PC-3 (cell line): ENCODE measurements around the gene FBF1. TPM values are rescaled to one million over a fixed set of nuclear protein-coding genes. Genes with fewer than 3 reads are reported as not detected.

ENCODE experiments used
- ATAC-seq: fragments of 200-7000 bp; cut with Tn5 transposase; 2 replicates; pipeline ENCODE4 v1.9.1; 2020; ENCODE audit warnings: mild to moderate bottlenecking, moderate library complexity
- BruUV-seq: library from RNA; stranded (reverse); fragments of 400-500 nt; replicated peaks from 2 replicates; lab custom pipeline; 2021; lab: Mats Ljungman, UMichigan
- CTCF ChIA-PET: fragments of 300-600 bp; sonication (Branson Sonifier 250); formaldehyde crosslinking; loops from one replicate; lab custom pipeline; 2022; ENCODE audit warnings: antibody characterized with exemption; lab: Charles Lee
- POLR2A ChIA-PET: fragments of 300-600 bp; sonication (Branson Sonifier 250); formaldehyde crosslinking; loops from one replicate; lab custom pipeline; 2022; ENCODE audit warnings: antibody characterized with exemption; ENCODE audit not compliant: unreplicated experiment; lab: Charles Lee
- DNase-seq: peaks from one replicate; pipeline ENCODE4 v3.0.0-alpha.2; 2015
- H2AFZ ChIP-seq: fragments of 300-600 bp; sonication (generic); 2 replicates; pipeline ENCODE4 v1.6.0; 2016; ENCODE audit warnings: antibody characterized with exemption, low read length
- H3F3A ChIP-seq: fragments of 300-600 bp; sonication (generic); one replicate; pipeline ENCODE4 v1.6.0; 2017; ENCODE audit warnings: antibody characterized with exemption, low read length, control low read depth, mild to moderate bottlenecking; ENCODE audit not compliant: unreplicated experiment
- H3K27ac ChIP-seq: fragments of 300-600 bp; sonication (generic); 2 replicates; pipeline ENCODE4 v1.5.1; 2016; ENCODE audit warnings: mild to moderate bottlenecking, low read length
- H3K27me3 ChIP-seq: fragments of 300-600 bp; sonication (generic); 2 replicates; pipeline ENCODE4 v1.6.1; 2016; ENCODE audit warnings: low read length, mixed read lengths
- H3K36me3 ChIP-seq: fragments of 300-600 bp; sonication (generic); 2 replicates; pipeline ENCODE4 v1.6.1; 2016; ENCODE audit warnings: low read depth, mixed run types, low read length, mixed read lengths
- H3K4me1 ChIP-seq: fragments of 300-600 bp; sonication (generic); 2 replicates; pipeline ENCODE4 v1.5.1; 2016; ENCODE audit warnings: low read length; ENCODE audit not compliant: insufficient read depth
- H3K4me2 ChIP-seq: fragments of 300-600 bp; sonication (generic); 2 replicates; pipeline ENCODE4 v1.6.0; 2016; ENCODE audit warnings: low read length
- H3K4me3 ChIP-seq: fragments of 300-600 bp; sonication (generic); 2 replicates; pipeline ENCODE4 v1.5.1; 2016; ENCODE audit warnings: mild to moderate bottlenecking, low read length, mixed read lengths
- H3K79me2 ChIP-seq: fragments of 300-600 bp; sonication (generic); 2 replicates; pipeline ENCODE4 v1.6.1; 2017; ENCODE audit warnings: low read length, mixed read lengths
- H3K9ac ChIP-seq: fragments of 300-600 bp; sonication (generic); 2 replicates; pipeline ENCODE4 v1.6.0; 2016; ENCODE audit warnings: mild to moderate bottlenecking, low read length
- H3K9me2 ChIP-seq: fragments of 300-600 bp; sonication (generic); replicated peaks from 2 replicates; pipeline ENCODE4 v1.6.1; 2016; ENCODE audit warnings: mixed run types, low read length, mixed read lengths
- H3K9me3 ChIP-seq: fragments of 300-600 bp; sonication (generic); 2 replicates; pipeline ENCODE4 v1.6.1; 2016; ENCODE audit warnings: low read length, mixed read lengths
- H4K20me1 ChIP-seq: fragments of 300-600 bp; sonication (generic); 2 replicates; pipeline ENCODE4 v1.6.1; 2016; ENCODE audit warnings: low read length, mixed read lengths
- CTCF ChIP-seq: fragments of 300-600 bp; sonication (generic); conservative IDR thresholded peaks from 2 replicates; pipeline ENCODE4 v1.5.1; 2017; ENCODE audit warnings: antibody characterized with exemption, low read depth, mild to moderate bottlenecking, low read length
- EZH2 ChIP-seq: fragments of 300-600 bp; sonication (generic); IDR thresholded peaks from one replicate; pipeline ENCODE4 v1.6.1; 2017; ENCODE audit warnings: antibody characterized with exemption, mild to moderate bottlenecking, low read length; ENCODE audit not compliant: unreplicated experiment
- EZH2phosphoT487 ChIP-seq: fragments of 300-600 bp; sonication (generic); IDR thresholded peaks from 2 replicates; pipeline ENCODE4 v1.6.1; 2018; ENCODE audit warnings: mild to moderate bottlenecking, antibody characterized with exemption, low read length, borderline replicate concordance
- intact Hi-C: fragments of 100-400 bp; cut with micrococcal nuclease; formaldehyde crosslinking; loops from 2 replicates; pipeline ENCODE4 v1.9.0; 2023
- total RNA-seq: library from RNA; depleted of rRNA; stranded (reverse); fragments of >200 nt; gene quantifications from 2 replicates; pipeline ENCODE4 v1.2.3, GENCODE V29; 2014

FBF1 gene
- total RNA-seq, 1 experiment from 2014 or later, result 39.2 TPM

- Histone ChIP-seq H3K27ac (no peak overlapping the region), H3K9ac (no peak overlapping the region), H3K36me3 (peaks cover 3% of the 10 kb centered on the region; the same call in 1 of the 2 replicates), H3F3A (peaks cover 5% of the 10 kb centered on the region), H4K20me1 (no peaks in the 10 kb centered on the region), H3K4me3 (no peak overlapping the region), H3K27me3 (no peaks in the 10 kb centered on the region), H2AFZ (no peak overlapping the region), H3K4me2 (no peak overlapping the region), H3K9me3 (no peaks in the 10 kb centered on the region), H3K4me1 (peaks cover 7% of the 10 kb centered on the region), H3K9me2 (no peaks in the 10 kb centered on the region), H3K79me2 (peaks cover 9% of the 10 kb centered on the region)
- ChIA-PET POLR2A (no interaction called here), CTCF (no interaction called here)
- intact Hi-C loops, result no loop called here
- no peak for TF ChIP-seq EZH2
- TF ChIP-seq CTCF, result no peak
- TF ChIP-seq EZH2phosphoT487, result no peak
- ATAC-seq (no peak), DNase-seq (no peak)
- no TSS peak for BruUV-seq
Measured at GRCh38 chr17:75985986-75986385, 45.1 kb upstream of the FBF1 start.

GRCh38 chr17:75983501-75984181 lies 42.8 kb upstream of the FBF1 start:
- peaks cover 26% of the 10 kb centered on the region for H3K79me2 ChIP-seq
- no peak overlapping the region for H3K27ac ChIP-seq
- TF ChIP-seq CTCF, result no peak
- TF ChIP-seq EZH2phosphoT487, result no peak
- TF ChIP-seq EZH2, result no peak
- no peak overlapping the region for H3K9ac ChIP-seq
- no peaks in the 10 kb centered on the region for H3K9me3 ChIP-seq
- H3K4me2 ChIP-seq, result no peak overlapping the region
- DNase-seq (no peak), ATAC-seq (no peak)
- intact Hi-C loops, result no loop called here
- peaks cover 5% of the 10 kb centered on the region for H3F3A ChIP-seq
- H4K20me1 ChIP-seq, result no peaks in the 10 kb centered on the region
- no peaks in the 10 kb centered on the region for H3K27me3 ChIP-seq
- CTCF ChIA-PET, result no interaction called here
- POLR2A ChIA-PET, result no interaction called here
- peaks cover 21% of the 10 kb centered on the region for H3K4me1 ChIP-seq
- peaks cover 3% of the 10 kb centered on the region; the same call in 1 of the 2 replicates for H3K36me3 ChIP-seq
- no TSS peak for BruUV-seq
- H3K9me2 ChIP-seq, result no peaks in the 10 kb centered on the region
- no peak overlapping the region for H3K4me3 ChIP-seq
- no peak overlapping the region for H2AFZ ChIP-seq

- Histone ChIP-seq H3F3A (peaks cover 5% of the 10 kb centered on the region), H3K4me2 (peak overlapping the region; percentile 94), H3K9me3 (no peaks in the 10 kb centered on the region), H3K36me3 (peaks cover 5% of the 10 kb centered on the region; the same call in 1 of the 2 replicates), H3K9ac (no peak overlapping the region), H4K20me1 (no peaks in the 10 kb centered on the region), H3K4me3 (no peak overlapping the region), H3K27ac (no peak overlapping the region), H3K27me3 (no peaks in the 10 kb centered on the region), H3K4me1 (peaks cover 36% of the 10 kb centered on the region), H3K9me2 (no peaks in the 10 kb centered on the region), H2AFZ (no peak overlapping the region), H3K79me2 (peaks cover 49% of the 10 kb centered on the region)
- ATAC-seq (no peak), DNase-seq (no peak)
- POLR2A ChIA-PET, result interaction anchor here (0.6 kb wide), 1 partner anchor 40 kb away, joined by 9 read pairs; the partner anchor contains the start of gene FBF1
- intact Hi-C loops, result no loop called here
- CTCF ChIA-PET, result no interaction called here
- no TSS peak for BruUV-seq
- TF ChIP-seq CTCF, result no peak
- no peak for TF ChIP-seq EZH2phosphoT487
Measured at GRCh38 chr17:75981019-75981615, 40.3 kb upstream of the FBF1 start.
